Measurements from ENCODE around the gene AP2A2.

DNA sequence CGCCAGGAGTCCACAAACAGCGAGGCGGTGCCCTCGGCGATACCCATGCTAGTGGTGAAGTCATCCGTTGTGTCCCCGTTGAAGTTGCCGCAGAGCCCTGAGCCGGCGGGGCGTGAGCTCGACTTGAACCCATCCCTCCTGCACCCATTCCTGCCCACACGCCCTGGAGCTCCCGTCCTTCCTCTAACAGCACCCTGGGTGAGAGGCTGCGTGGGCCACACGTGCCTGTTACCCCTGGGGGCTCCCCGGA is 102.5 kb downstream of the AP2A2 start:
- TF ChIP-seq, protein P1, sequence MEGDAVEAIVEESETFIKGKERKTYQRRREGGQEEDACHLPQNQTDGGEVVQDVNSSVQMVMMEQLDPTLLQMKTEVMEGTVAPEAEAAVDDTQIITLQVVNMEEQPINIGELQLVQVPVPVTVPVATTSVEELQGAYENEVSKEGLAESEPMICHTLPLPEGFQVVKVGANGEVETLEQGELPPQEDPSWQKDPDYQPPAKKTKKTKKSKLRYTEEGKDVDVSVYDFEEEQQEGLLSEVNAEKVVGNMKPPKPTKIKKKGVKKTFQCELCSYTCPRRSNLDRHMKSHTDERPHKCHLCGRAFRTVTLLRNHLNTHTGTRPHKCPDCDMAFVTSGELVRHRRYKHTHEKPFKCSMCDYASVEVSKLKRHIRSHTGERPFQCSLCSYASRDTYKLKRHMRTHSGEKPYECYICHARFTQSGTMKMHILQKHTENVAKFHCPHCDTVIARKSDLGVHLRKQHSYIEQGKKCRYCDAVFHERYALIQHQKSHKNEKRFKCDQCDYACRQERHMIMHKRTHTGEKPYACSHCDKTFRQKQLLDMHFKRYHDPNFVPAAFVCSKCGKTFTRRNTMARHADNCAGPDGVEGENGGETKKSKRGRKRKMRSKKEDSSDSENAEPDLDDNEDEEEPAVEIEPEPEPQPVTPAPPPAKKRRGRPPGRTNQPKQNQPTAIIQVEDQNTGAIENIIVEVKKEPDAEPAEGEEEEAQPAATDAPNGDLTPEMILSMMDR (IDR thresholded peaks at IDR 0.05 in 4 of 5, conservative IDR thresholded peaks at IDR 0.05 in 1 of 5) = no peak
- TF ChIP-seq POLR2A (IDR thresholded peaks at IDR 0.05) = no peak
